Lower leg skin (tissue), 3 donors: ENCODE results near the gene MGRN1.

Experiments used
- CTCF ChIP-seq, 3 donors: fragments of 450-650 bp; IDR thresholded peaks; one replicate each; pipeline ENCODE4 v1.5.1; 2016; ENCODE audit warnings: antibody characterized with exemption in 3 of 3, mild to moderate bottlenecking in 3 of 3, moderate library complexity in 2 of 3
- POLR2A ChIP-seq, 2 donors: fragments of 450-650 bp; IDR thresholded peaks; one replicate each; pipeline ENCODE4 v1.6.1; 2016 to 2017; ENCODE audit warnings: antibody characterized with exemption in 2 of 2, mild to moderate bottlenecking in 1 of 2, moderate library complexity in 1 of 2

GRCh38 chr16:4713663-4714501, 89.3 kb downstream of the MGRN1 start:
- TF ChIP-seq CTCF (IDR thresholded peaks at IDR 0.05) (no peak), POLR2A (IDR thresholded peaks at IDR 0.05) (no peak)
